ENCODE data around the gene HDAC5. TPM values are rescaled to one million over a fixed set of nuclear protein-coding genes. Genes with fewer than 3 reads are reported as not detected.

Gene HDAC5
- 27.3 and 35.7 TPM in 2 replicates for total RNA-seq

GRCh38 chr17:44123356-44124117 lies at the start of gene HDAC5:
Gene HDAC5, minus strand, starts transcription at chr17:44123641. Its CDS starts 6,126 bp downstream, at chr17:44117515.

GRCh38 chr17:44170499-44171201 lies 47.2 kb upstream of the HDAC5 start, which contains the start of gene ASB16:
Gene ASB16, plus strand, starts transcription at chr17:44170704. Its CDS starts 86 bp downstream, at chr17:44170790.

GRCh38 chr17:44070455-44071197 lies 52.8 kb downstream of the HDAC5 start, which contains the start of gene G6PC3:
Gene G6PC3, plus strand, starts transcription at chr17:44070735. Its CDS starts 231 bp downstream, at chr17:44070966.

GRCh38 chr17:44066204-44066930 lies 57.1 kb downstream of the HDAC5 start, which contains the start of gene LSM12:
Gene LSM12, minus strand, starts transcription at chr17:44066671. Its CDS starts 84 bp downstream, at chr17:44066587.

Small RNAs within 50 kb of the gene (small RNA-seq; reads per million reads assigned to genes)
- gene RNU6-131P = not detected

Other genes with a start within 250 kb of the HDAC5 start
- gene MPP2, start 216.1 kb downstream of the HDAC5 start, total RNA-seq = 0.43 and 0.79 TPM in 2 replicates
- gene PPY, start 181.2 kb downstream of the HDAC5 start, total RNA-seq = not detected in 2 replicates
- gene PYY, start 169.7 kb downstream of the HDAC5 start, total RNA-seq = not detected in 2 replicates
- 2.4 and 2.5 TPM in 2 replicates for gene NAGS, start 119.0 kb downstream of the HDAC5 start, total RNA-seq
- gene TMEM101, start 108.7 kb downstream of the HDAC5 start, total RNA-seq = 60.3 and 125 TPM in 2 replicates
- 20.8 and 50.0 TPM in 2 replicates for gene LSM12, start 57.0 kb downstream of the HDAC5 start, total RNA-seq
- gene G6PC3, start 52.9 kb downstream of the HDAC5 start, total RNA-seq = 11.8 and 24.2 TPM in 2 replicates
- 1.5 and 1.6 TPM in 2 replicates for gene HROB, start 18.3 kb upstream of the HDAC5 start, total RNA-seq
- 0.11 TPM in 1 of 2 replicates, not detected in the other for gene ASB16, start 47.1 kb upstream of the HDAC5 start, total RNA-seq
- 34.3 and 44.4 TPM in 2 replicates for gene TMUB2, start 63.3 kb upstream of the HDAC5 start, total RNA-seq
- 56.1 and 60.1 TPM in 2 replicates for gene ATXN7L3, start 76.2 kb upstream of the HDAC5 start, total RNA-seq
- 43.8 and 90.3 TPM in 2 replicates for gene UBTF, start 96.0 kb upstream of the HDAC5 start, total RNA-seq
- not detected in 2 replicates for gene SLC4A1, start 144.5 kb upstream of the HDAC5 start, total RNA-seq
- gene RUNDC3A, start 185.0 kb upstream of the HDAC5 start, total RNA-seq = 0.11 TPM in 1 of 2 replicates, not detected in the other
- gene SLC25A39, start 201.2 kb upstream of the HDAC5 start, total RNA-seq = 101 and 160 TPM in 2 replicates
- gene GRN, start 221.7 kb upstream of the HDAC5 start, total RNA-seq = 228 and 715 TPM in 2 replicates
- 2.2 and 4.3 TPM in 2 replicates for gene FAM171A2, start 240.2 kb upstream of the HDAC5 start, total RNA-seq